ENCODE measurements around the gene INIP. TPM values are rescaled to one million over a fixed set of nuclear protein-coding genes. Genes with fewer than 3 reads are reported as not detected.

The INIP gene
- total RNA-seq, 1 experiment from 2014 or later: 16.0 TPM

- Mint-ChIP-seq H3K27ac (no peak overlapping the region), H3K27me3 (ENCODE audit: low read depth) (no peaks in the 10 kb centered on the region), H3K36me3 (no peaks in the 10 kb centered on the region), H3K9me3 (no peaks in the 10 kb centered on the region), H3K4me3 (no peak overlapping the region), H3K4me1 (peaks cover 10% of the 10 kb centered on the region)
- POLR2A ChIA-PET: no interaction called here
- TF ChIP-seq SMAD4 (CRISPR knock-in tag; IDR thresholded peaks at IDR 0.05) (no peak), ZNF263 (CRISPR knock-in tag; IDR thresholded peaks at IDR 0.05; ENCODE audit: low read depth) (no peak), IRF1 (CRISPR knock-in tag; IDR thresholded peaks at IDR 0.05) (no peak), ATF2 (CRISPR knock-in tag; IDR thresholded peaks at IDR 0.05; ENCODE audit: borderline replicate concordance, low read depth) (no peak), TP53 (CRISPR knock-in tag; IDR thresholded peaks at IDR 0.05) (no peak), FOXP1 (CRISPR knock-in tag; IDR thresholded peaks at IDR 0.05; ENCODE audit: borderline replicate concordance) (no peak), ATF3 (CRISPR knock-in tag; conservative IDR thresholded peaks at IDR 0.05) (no peak), ATF6 (CRISPR knock-in tag; IDR thresholded peaks at IDR 0.05) (no peak), ZNF281 (CRISPR knock-in tag; IDR thresholded peaks at IDR 0.05) (no peak), OVOL2 (CRISPR knock-in tag; IDR thresholded peaks at IDR 0.05; ENCODE audit: borderline replicate concordance) (no peak), E2F4 (CRISPR knock-in tag; IDR thresholded peaks at IDR 0.05; ENCODE audit: borderline replicate concordance, low read depth) (no peak), CREM (CRISPR knock-in tag; IDR thresholded peaks at IDR 0.05) (no peak), E2F1 (CRISPR knock-in tag; IDR thresholded peaks at IDR 0.05) (no peak), ZNF512 (CRISPR knock-in tag; IDR thresholded peaks at IDR 0.05; ENCODE audit: borderline replicate concordance) (no peak), HMGA2 (CRISPR knock-in tag; IDR thresholded peaks at IDR 0.05) (no peak), CDX4 (CRISPR knock-in tag; IDR thresholded peaks at IDR 0.05; ENCODE audit: borderline replicate concordance) (no peak), ZNF219 (CRISPR knock-in tag; IDR thresholded peaks at IDR 0.05; ENCODE audit: borderline replicate concordance) (no peak)
- no peak for DNase-seq (ENCODE audit: low spot score)
- CTCF ChIA-PET: no interaction called here
- ATAC-seq: no peak
These were observed 39.5 kb upstream of the INIP start for GRCh38 chr9:112757282-112757883.
